OCI-LY3 (cell line): ENCODE measurements around the gene TIMP4.

Source experiments
- H2AFZ ChIP-seq: fragments of 200-600, 300-600 bp; shearing (Covaris generic); 2 replicates; pipeline ENCODE4 v1.6.0; 2014; ENCODE audit warnings: antibody characterized with exemption, low read depth, low read length
- H3K27ac ChIP-seq: fragments of 200-600, 300-600 bp; sonication (generic); 2 replicates; pipeline ENCODE4 v1.5.1; 2014; ENCODE audit warnings: mild to moderate bottlenecking, low read length, moderate library complexity, mixed read lengths
- H3K27me3 ChIP-seq: fragments of 200-600, 300-600 bp; sonication (generic); 2 replicates; pipeline ENCODE4 v1.6.1; 2014; ENCODE audit warnings: low read depth, low read length, mixed read lengths
- H3K36me3 ChIP-seq: fragments of 200-600, 300-600 bp; sonication (generic); replicated peaks from 2 replicates; pipeline ENCODE3; 2014; ENCODE audit warnings: low read depth, low read length, mixed read lengths
- H3K4me1 ChIP-seq: fragments of 300-600, 200-600 bp; sonication (generic); 2 replicates; pipeline ENCODE4 v1.6.1; 2014; ENCODE audit warnings: low read length, mixed read lengths
- H3K4me2 ChIP-seq: fragments of 200-600, 300-600 bp; sonication (generic); 2 replicates; pipeline ENCODE4 v1.6.1; 2014; ENCODE audit warnings: low read length, mixed read lengths
- H3K4me3 ChIP-seq: fragments of 300-600, 200-600 bp; sonication (generic); 2 replicates; pipeline ENCODE4 v1.5.1; 2014; ENCODE audit warnings: antibody characterized with exemption, mild to moderate bottlenecking, low read length, moderate library complexity
- H3K79me2 ChIP-seq: fragments of 300-600, 200-600 bp; shearing (Covaris generic); 2 replicates; pipeline ENCODE4 v1.6.1; 2014; ENCODE audit warnings: mild to moderate bottlenecking, low read length, mixed read lengths
- H3K9ac ChIP-seq: fragments of 300-600, 200-600 bp; shearing (Covaris generic); 2 replicates; pipeline ENCODE4 v1.6.0; 2014; ENCODE audit warnings: mild to moderate bottlenecking, low read length, moderate library complexity
- H3K9me3 ChIP-seq: fragments of 200-600, 300-600 bp; shearing (Covaris generic); 2 replicates; pipeline ENCODE4 v1.6.1; 2014; ENCODE audit warnings: low read length, mixed read lengths; ENCODE audit not compliant: insufficient read depth
- H4K20me1 ChIP-seq: fragments of 200-600, 300-600 bp; sonication (generic); 2 replicates; pipeline ENCODE4 v1.6.1; 2016; ENCODE audit warnings: low read length, mixed read lengths; ENCODE audit not compliant: insufficient read depth
- EZH2phosphoT487 ChIP-seq: fragments of 200-600 bp; shearing (Covaris generic); IDR thresholded peaks from 2 replicates; pipeline ENCODE4 v1.6.1; 2018; ENCODE audit warnings: antibody characterized with exemption, mixed run types, low read depth
- TF ChIP-seq, protein P1 (sequence below): fragments of 200-600, 300-600 bp; sonication (generic); IDR thresholded peaks from 2 replicates; pipeline ENCODE4 v1.5.1; 2014; ENCODE audit warnings: antibody characterized with exemption, low read length, low read depth

The TIMP4 gene

DNA sequence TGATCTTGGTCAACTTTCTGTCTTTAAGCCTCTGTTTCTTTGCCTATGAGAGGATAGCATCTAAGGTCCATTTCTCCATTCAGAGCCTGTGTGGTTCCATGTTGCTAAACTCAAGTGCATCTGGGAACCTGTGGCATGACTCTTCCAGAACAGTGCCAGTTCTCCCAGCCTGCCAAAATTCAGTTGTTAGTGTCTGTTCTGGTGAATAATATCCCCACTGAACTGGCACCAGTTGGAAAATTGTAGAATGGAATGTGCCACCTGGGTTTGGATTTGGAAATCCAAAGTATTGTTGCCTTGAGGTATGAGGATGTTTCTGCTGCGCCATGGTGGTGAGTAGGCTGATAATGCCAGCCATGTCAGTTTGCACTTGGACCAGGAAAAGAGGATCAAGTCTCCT, 31.3 kb downstream of the TIMP4 start:
- H3K27ac ChIP-seq = no peak overlapping the region
- no peak overlapping the region for H2AFZ ChIP-seq
- no peak overlapping the region for H3K4me3 ChIP-seq
- no peak for TF ChIP-seq EZH2phosphoT487
- TF ChIP-seq, protein P1, sequence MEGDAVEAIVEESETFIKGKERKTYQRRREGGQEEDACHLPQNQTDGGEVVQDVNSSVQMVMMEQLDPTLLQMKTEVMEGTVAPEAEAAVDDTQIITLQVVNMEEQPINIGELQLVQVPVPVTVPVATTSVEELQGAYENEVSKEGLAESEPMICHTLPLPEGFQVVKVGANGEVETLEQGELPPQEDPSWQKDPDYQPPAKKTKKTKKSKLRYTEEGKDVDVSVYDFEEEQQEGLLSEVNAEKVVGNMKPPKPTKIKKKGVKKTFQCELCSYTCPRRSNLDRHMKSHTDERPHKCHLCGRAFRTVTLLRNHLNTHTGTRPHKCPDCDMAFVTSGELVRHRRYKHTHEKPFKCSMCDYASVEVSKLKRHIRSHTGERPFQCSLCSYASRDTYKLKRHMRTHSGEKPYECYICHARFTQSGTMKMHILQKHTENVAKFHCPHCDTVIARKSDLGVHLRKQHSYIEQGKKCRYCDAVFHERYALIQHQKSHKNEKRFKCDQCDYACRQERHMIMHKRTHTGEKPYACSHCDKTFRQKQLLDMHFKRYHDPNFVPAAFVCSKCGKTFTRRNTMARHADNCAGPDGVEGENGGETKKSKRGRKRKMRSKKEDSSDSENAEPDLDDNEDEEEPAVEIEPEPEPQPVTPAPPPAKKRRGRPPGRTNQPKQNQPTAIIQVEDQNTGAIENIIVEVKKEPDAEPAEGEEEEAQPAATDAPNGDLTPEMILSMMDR = no peak
- no peaks in the 10 kb centered on the region for H3K9me3 ChIP-seq
- H3K4me1 ChIP-seq = no peaks in the 10 kb centered on the region
- H3K36me3 ChIP-seq = no peaks in the 10 kb centered on the region
- no peaks in the 10 kb centered on the region for H4K20me1 ChIP-seq
- peaks cover 47% of the 10 kb centered on the region for H3K27me3 ChIP-seq
- no peak overlapping the region for H3K4me2 ChIP-seq
- H3K79me2 ChIP-seq = no peaks in the 10 kb centered on the region
- no peak overlapping the region for H3K9ac ChIP-seq

DNA sequence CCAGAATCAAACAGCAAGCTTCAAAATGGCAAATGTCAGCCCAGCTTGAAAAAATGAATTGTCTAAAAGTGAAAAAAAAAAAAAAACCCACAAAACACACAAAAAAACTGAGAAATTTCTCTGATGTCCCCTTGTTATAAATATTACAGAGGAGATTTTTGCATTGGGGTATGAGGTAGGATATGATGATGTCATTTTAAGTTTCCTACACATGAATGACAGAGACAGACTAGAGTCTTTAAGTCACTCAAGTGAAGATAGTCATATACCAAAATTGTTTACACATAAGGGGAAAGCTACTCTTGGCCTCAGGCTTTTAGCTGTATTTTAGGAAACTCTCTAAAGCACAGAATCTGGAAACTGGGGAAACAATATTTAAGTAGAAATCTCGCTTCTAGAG, 32.9 kb downstream of the TIMP4 start:
- no peaks in the 10 kb centered on the region for H3K79me2 ChIP-seq

DNA sequence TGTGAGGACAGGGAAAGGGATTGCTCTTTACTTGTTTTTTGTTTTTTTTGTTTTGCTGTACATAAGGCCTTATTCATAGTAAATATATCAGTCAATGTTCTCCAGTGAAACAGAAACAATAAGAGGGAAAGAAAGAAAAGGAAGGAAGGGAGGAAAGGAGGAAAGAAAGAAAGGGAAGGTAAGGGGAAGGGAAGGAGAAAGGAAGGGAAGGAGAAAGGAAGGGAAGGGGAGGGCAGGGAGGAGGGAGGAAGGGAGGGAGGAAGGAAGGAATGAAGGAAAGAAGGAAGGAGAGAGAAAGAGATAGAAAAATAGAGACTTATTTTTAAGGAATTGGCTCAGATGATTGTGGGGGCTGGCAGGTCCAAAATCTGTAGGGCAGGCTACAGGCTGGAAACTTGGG, 37.2 kb downstream of the TIMP4 start:
- Histone ChIP-seq H2AFZ (no peak overlapping the region), H3K4me3 (no peak overlapping the region), H3K27me3 (peaks cover 34% of the 10 kb centered on the region), H3K79me2 (no peaks in the 10 kb centered on the region), H3K9ac (no peak overlapping the region), H3K36me3 (no peaks in the 10 kb centered on the region), H4K20me1 (no peaks in the 10 kb centered on the region), H3K9me3 (no peaks in the 10 kb centered on the region), H3K27ac (no peak overlapping the region), H3K4me2 (no peak overlapping the region), H3K4me1 (no peaks in the 10 kb centered on the region)
- TF ChIP-seq, protein P1 = no peak
- TF ChIP-seq EZH2phosphoT487 = no peak

More for the DNA sequence above, 32.9 kb downstream of the TIMP4 start:
- Histone ChIP-seq H2AFZ (no peak overlapping the region), H3K4me2 (no peak overlapping the region), H3K9ac (no peak overlapping the region), H3K27me3 (peaks cover 36% of the 10 kb centered on the region), H3K36me3 (no peaks in the 10 kb centered on the region), H3K27ac (no peak overlapping the region), H4K20me1 (no peaks in the 10 kb centered on the region), H3K4me3 (no peak overlapping the region), H3K4me1 (no peaks in the 10 kb centered on the region), H3K9me3 (no peaks in the 10 kb centered on the region)
- TF ChIP-seq EZH2phosphoT487 = no peak
- TF ChIP-seq, protein P1 = no peak

DNA sequence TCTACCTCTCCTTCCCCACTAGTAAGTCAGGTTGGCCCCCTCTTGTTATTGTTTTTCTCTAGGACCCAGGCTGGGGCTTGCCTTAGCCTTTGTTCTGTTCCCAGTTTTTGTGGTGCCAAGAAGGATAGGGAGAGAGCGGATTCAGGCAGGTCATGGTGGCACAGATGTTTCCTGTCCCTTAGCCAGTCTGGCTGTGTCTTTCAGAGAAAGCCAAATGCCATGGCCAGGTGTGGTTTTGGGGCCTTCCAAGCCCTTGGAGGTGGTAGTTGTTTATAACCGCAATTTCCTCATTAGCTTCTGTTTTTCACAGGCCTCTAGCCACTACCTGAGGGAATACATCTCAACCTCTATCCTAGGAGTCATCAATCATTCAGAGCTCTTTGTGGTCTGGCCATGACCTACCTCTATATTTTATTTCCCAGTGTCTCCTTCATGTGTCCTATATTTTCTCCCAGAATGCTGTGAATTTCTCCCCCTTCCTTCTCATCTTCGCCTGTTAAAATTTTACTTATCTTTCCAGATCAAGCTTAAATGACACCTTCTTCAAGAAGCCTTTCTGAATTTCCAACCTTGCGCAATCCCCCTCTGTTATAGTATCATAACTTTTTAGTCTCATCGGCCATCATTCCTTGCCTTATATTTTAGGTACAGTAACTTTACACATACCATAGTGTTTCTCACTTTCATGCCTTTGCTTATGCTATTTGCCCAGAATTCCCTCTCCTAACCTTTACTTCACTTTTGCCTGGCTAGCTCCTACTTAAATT, 38.2 kb downstream of the TIMP4 start:
- Histone ChIP-seq H3K36me3 (no peaks in the 10 kb centered on the region), H2AFZ (no peak overlapping the region), H3K4me3 (no peak overlapping the region), H3K9me3 (no peaks in the 10 kb centered on the region), H3K79me2 (no peaks in the 10 kb centered on the region), H3K4me2 (no peak overlapping the region), H3K27me3 (peaks cover 34% of the 10 kb centered on the region), H3K27ac (no peak overlapping the region), H4K20me1 (no peaks in the 10 kb centered on the region), H3K4me1 (no peaks in the 10 kb centered on the region), H3K9ac (no peak overlapping the region)
- TF ChIP-seq EZH2phosphoT487 = no peak
- TF ChIP-seq, protein P1 = no peak
